AG04450 (cell line): ENCODE measurements around the gene SH2D7. TPM values are rescaled to one million over a fixed set of nuclear protein-coding genes. Genes with fewer than 3 reads are reported as not detected.
A peak's percentile ranks its signal among the peaks of the same experiment; 100 is the strongest.

Experiments
- CTCF ChIA-PET: fragments of 300-600, 350-600 bp; formaldehyde crosslinking; extraction: SDS; loops from one replicate; lab custom pipeline; 2022; ENCODE audit warnings: antibody characterized with exemption, inconsistent platforms; lab: Charles Lee
- POLR2A ChIA-PET: fragments of 350-600 bp; formaldehyde crosslinking; extraction: SDS; loops from one replicate; lab custom pipeline; 2021; ENCODE audit warnings: antibody characterized with exemption, inconsistent platforms; lab: Yijun Ruan, JAX
- DNase-seq: peaks from one replicate; pipeline ENCODE4 v3.0.0-alpha.2; 2011; ENCODE audit warnings: low read depth, low spot score
- H3K27ac ChIP-seq: one replicate; pipeline ENCODE4 v1.5.1; 2012; ENCODE audit warnings: low read depth, low read length, control low read depth
- H3K27me3 ChIP-seq: one replicate; pipeline ENCODE4 v1.6.0; 2012; ENCODE audit warnings: low read length; ENCODE audit not compliant: control insufficient read depth, insufficient read depth
- H3K4me3 ChIP-seq: 2 replicates; pipeline ENCODE4 v1.5.1; 2011; ENCODE audit warnings: mild to moderate bottlenecking, low read depth, low read length, control low read depth
- H3K9me3 ChIP-seq: 2 replicates; pipeline ENCODE4 v1.5.1; 2012; ENCODE audit warnings: low read length; ENCODE audit not compliant: control insufficient read depth, insufficient read depth
- CTCF ChIP-seq: IDR thresholded peaks from 2 replicates; pipeline ENCODE4 v1.5.1; 2011; ENCODE audit warnings: low read depth, low read length, control low read depth, inconsistent platforms
- polyA plus RNA-seq: library from polyadenylated mRNA; depleted of rRNA; stranded (reverse); fragments of >200 nt; gene quantifications from 2 replicates; pipeline ENCODE4 v1.2.3, GENCODE V29; 2011

SH2D7 gene
- polyA plus RNA-seq, 1 experiment: not detected

DNA sequence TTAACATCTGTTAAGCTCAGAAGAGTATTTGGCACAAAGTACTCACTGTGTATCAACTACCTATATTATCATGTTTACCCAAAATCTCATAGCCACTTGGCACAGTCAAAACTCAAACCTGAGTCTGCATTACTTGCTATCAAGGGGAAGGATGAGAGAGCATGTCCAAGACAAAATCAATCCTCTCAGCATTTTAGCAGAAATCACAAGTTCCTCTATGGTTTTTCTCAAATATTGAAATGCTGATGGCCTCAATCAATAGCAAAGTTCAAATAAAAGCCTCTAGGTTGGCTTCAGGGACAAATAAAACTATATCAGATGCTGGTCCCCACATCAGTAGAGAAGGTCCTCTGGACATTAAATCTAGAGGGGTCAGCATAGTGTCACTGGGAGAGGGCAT lies 29.1 kb upstream of the SH2D7 start:
- Histone ChIP-seq H3K4me3 (no peak overlapping the region), H3K27me3 (no peaks in the 10 kb centered on the region), H3K9me3 (no peaks in the 10 kb centered on the region), H3K27ac (no peak overlapping the region)
- no peak for DNase-seq
- CTCF ChIA-PET: interaction anchor here (1.9 kb wide), 1 partner anchor 45 kb away, joined by 14 read pairs; no protein-coding TSS in a partner anchor
- TF ChIP-seq CTCF: no peak
- POLR2A ChIA-PET: interaction anchor here (1.5 kb wide), 1 partner anchor 13 kb away, joined by 4 read pairs; no protein-coding TSS in a partner anchor

GRCh38 chr15:78063970-78064385 lies 28.4 kb upstream of the SH2D7 start:
- peak overlapping the region; percentile 80 for H3K27ac ChIP-seq
- CTCF ChIA-PET: no interaction called here
- no peaks in the 10 kb centered on the region for H3K27me3 ChIP-seq
- no peaks in the 10 kb centered on the region for H3K9me3 ChIP-seq
- no peak overlapping the region for H3K4me3 ChIP-seq
- TF ChIP-seq CTCF: no peak
- POLR2A ChIA-PET: no interaction called here
- no peak for DNase-seq

- TF ChIP-seq CTCF: no peak
- POLR2A ChIA-PET: interaction anchor here (4.0 kb wide), 1 partner anchor 14 kb away, joined by 24 read pairs; no protein-coding TSS in a partner anchor
Observed at GRCh38 chr15:78064544-78064943, 27.8 kb upstream of the SH2D7 start.

DNA sequence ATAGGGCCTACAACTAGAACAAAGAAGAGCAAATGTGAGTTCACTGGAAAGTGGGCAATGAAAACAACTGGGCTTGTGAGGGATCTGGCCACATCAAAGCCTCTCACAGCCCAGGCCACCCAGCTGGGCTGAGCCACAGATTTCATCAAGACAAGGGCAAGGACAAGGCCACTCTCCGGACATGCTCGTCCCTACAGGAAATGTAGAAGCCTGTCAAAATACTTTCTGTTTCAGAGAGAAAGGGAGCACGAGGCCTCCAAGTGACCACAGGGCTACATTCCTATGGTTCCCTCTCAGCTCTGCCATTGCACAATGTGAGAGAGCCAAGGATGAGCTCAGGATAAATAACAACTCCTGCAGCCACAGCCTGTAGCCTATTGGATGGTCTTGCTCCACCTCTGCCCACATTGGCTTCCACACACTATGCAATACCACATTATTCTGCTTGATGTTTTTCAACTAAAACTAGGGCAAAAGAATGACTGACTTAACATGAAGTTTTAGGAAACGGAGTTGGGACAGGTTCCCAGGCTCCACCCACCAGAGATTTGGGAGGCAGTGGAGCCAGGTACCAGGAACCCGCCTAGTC lies 27.0 kb upstream of the SH2D7 start:
- ChIA-PET POLR2A (interaction anchor here (0.5 to 4.0 kb wide), 4 partner anchors 9 to 84 kb away, joined by 3 to 24 read pairs (median 7); partner anchors contain the start of gene IDH3A), CTCF (no interaction called here)
- DNase-seq: peak; percentile 94
- Histone ChIP-seq H3K4me3 (peak overlapping the region; percentile 25; the same call in 1 of the 2 replicates), H3K9me3 (no peaks in the 10 kb centered on the region), H3K27me3 (no peaks in the 10 kb centered on the region), H3K27ac (peak overlapping the region; percentile 98)
- TF ChIP-seq CTCF: no peak

More at GRCh38 chr15:78064544-78064943, 27.8 kb upstream of the SH2D7 start:
- CTCF ChIA-PET: no interaction called here
- peak overlapping the region; percentile 98 for H3K27ac ChIP-seq
- H3K4me3 ChIP-seq: no peak overlapping the region
- no peak for DNase-seq
- H3K27me3 ChIP-seq: no peaks in the 10 kb centered on the region
- no peaks in the 10 kb centered on the region for H3K9me3 ChIP-seq
